ENCODE results near the gene EGLN3.

EGLN3 gene

GRCh38 chr14:33880330-33880729 lies 70.5 kb downstream of the EGLN3 start:
- Histone ChIP-seq H3K27ac (ENCODE audit: insufficient read depth, low read length, poor library complexity, severe bottlenecking) (no peak overlapping the region), H3K4me1 (ENCODE audit: control insufficient read depth, insufficient read depth, low read length, poor library complexity, severe bottlenecking) (no peaks in the 10 kb centered on the region), H3K4me3 (ENCODE audit: insufficient read depth, low read depth, low read length, poor library complexity, severe bottlenecking) (no peak overlapping the region), H3K27me3 (replicated peaks; ENCODE audit: control insufficient read depth, insufficient read depth, low read length, poor library complexity, severe bottlenecking) (no peaks in the 10 kb centered on the region), H3K9me3 (ENCODE audit: control insufficient read depth, low read length) (no peaks in the 10 kb centered on the region), H3K36me3 (ENCODE audit: control insufficient read depth, insufficient read depth, low read length) (no peaks in the 10 kb centered on the region)
- no peak for DNase-seq

GRCh38 chr14:33879684-33880286 lies 71.1 kb downstream of the EGLN3 start:
- no peaks in the 10 kb centered on the region for H3K36me3 ChIP-seq (ENCODE audit: control insufficient read depth, insufficient read depth, low read length)
- H3K4me1 ChIP-seq (ENCODE audit: control insufficient read depth, insufficient read depth, low read length, poor library complexity, severe bottlenecking): no peaks in the 10 kb centered on the region
- H3K9me3 ChIP-seq (ENCODE audit: control insufficient read depth, low read length): no peaks in the 10 kb centered on the region
- H3K27me3 ChIP-seq (replicated peaks; ENCODE audit: control insufficient read depth, insufficient read depth, low read length, poor library complexity, severe bottlenecking): no peaks in the 10 kb centered on the region
- DNase-seq: no peak
- no peak overlapping the region for H3K4me3 ChIP-seq (ENCODE audit: insufficient read depth, low read depth, low read length, poor library complexity, severe bottlenecking)
- H3K27ac ChIP-seq (ENCODE audit: insufficient read depth, low read length, poor library complexity, severe bottlenecking): no peak overlapping the region

GRCh38 chr14:33876274-33876673 lies 74.6 kb downstream of the EGLN3 start:
- H3K9me3 ChIP-seq (ENCODE audit: control insufficient read depth, low read length): no peaks in the 10 kb centered on the region
- H3K4me3 ChIP-seq (ENCODE audit: insufficient read depth, low read depth, low read length, poor library complexity, severe bottlenecking): no peak overlapping the region
- DNase-seq: no peak
- no peaks in the 10 kb centered on the region for H3K4me1 ChIP-seq (ENCODE audit: control insufficient read depth, insufficient read depth, low read length, poor library complexity, severe bottlenecking)
- H3K27me3 ChIP-seq (replicated peaks; ENCODE audit: control insufficient read depth, insufficient read depth, low read length, poor library complexity, severe bottlenecking): no peaks in the 10 kb centered on the region
- no peak overlapping the region for H3K27ac ChIP-seq (ENCODE audit: insufficient read depth, low read length, poor library complexity, severe bottlenecking)
- no peaks in the 10 kb centered on the region for H3K36me3 ChIP-seq (ENCODE audit: control insufficient read depth, insufficient read depth, low read length)

Measured in effector memory CD4-positive, alpha-beta T cell (primary cell).